HUES48 (cell line): ENCODE data around the gene MOXD1.

Experiments used
- H3K27ac ChIP-seq: one replicate; pipeline ENCODE4 v1.7.0; 2013; ENCODE audit warnings: low read depth, low read length, inconsistent platforms
- H3K27me3 ChIP-seq: 2 replicates; pipeline ENCODE4 v1.6.1; 2013; ENCODE audit warnings: mild to moderate bottlenecking, low read length; ENCODE audit not compliant: control insufficient read depth, insufficient read depth
- H3K36me3 ChIP-seq: 2 replicates; pipeline ENCODE4 v1.6.1; 2013; ENCODE audit warnings: low read length; ENCODE audit not compliant: control insufficient read depth, insufficient read depth
- H3K4me1 ChIP-seq: 2 replicates; pipeline ENCODE4 v1.6.1; 2013; ENCODE audit warnings: mild to moderate bottlenecking, low read length; ENCODE audit not compliant: control insufficient read depth, insufficient read depth
- H3K4me3 ChIP-seq: 2 replicates; pipeline ENCODE4 v1.5.1; 2013; ENCODE audit warnings: mild to moderate bottlenecking, low read depth, low read length
- H3K9ac ChIP-seq: 2 replicates; pipeline ENCODE4 v1.6.1; 2013; ENCODE audit warnings: mild to moderate bottlenecking, low read depth, low read length, moderate library complexity
- H3K9me3 ChIP-seq: 2 replicates; pipeline ENCODE4 v1.6.1; 2013; ENCODE audit warnings: low read length; ENCODE audit not compliant: control insufficient read depth, insufficient read depth

MOXD1 gene

DNA sequence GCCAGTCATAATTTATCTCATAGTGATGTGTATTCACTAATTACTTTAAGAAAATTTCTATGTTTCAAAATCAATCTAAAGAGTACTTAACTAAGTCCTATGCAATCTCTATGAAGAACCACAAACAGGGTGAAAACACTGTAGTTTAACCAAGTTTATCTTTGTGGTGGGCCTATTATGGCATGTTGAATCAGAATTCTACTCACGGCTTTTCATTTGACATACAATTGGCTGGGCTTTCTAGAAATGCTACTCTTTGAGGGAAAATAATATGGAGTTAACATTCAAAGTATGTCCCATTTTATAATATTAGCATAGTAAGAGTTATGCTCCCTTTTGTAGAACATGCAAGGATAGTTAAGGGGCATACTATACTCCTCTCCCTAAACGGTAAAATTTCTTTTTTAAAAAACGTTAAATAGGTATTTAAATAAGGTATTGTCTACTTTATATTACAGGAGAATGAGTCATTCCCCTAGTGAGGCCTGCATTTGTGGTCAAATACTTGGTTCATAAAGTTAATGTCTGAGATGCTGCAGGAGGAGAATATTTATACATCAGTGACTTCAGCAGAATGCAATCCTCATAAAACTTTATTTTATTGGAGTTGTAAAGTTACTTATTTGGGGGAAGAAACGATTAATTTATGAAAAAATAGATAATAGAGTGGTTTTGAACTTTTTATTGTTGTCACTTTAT, 1.8 kb downstream of the MOXD1 start:
- Histone ChIP-seq H3K9me3 (no peaks in the 10 kb centered on the region), H3K36me3 (no peaks in the 10 kb centered on the region), H3K27me3 (peaks cover 56% of the 10 kb centered on the region), H3K4me3 (no peak overlapping the region), H3K27ac (no peak overlapping the region), H3K4me1 (peaks cover 6% of the 10 kb centered on the region; the same call in 1 of the 2 replicates), H3K9ac (no peak overlapping the region)

DNA sequence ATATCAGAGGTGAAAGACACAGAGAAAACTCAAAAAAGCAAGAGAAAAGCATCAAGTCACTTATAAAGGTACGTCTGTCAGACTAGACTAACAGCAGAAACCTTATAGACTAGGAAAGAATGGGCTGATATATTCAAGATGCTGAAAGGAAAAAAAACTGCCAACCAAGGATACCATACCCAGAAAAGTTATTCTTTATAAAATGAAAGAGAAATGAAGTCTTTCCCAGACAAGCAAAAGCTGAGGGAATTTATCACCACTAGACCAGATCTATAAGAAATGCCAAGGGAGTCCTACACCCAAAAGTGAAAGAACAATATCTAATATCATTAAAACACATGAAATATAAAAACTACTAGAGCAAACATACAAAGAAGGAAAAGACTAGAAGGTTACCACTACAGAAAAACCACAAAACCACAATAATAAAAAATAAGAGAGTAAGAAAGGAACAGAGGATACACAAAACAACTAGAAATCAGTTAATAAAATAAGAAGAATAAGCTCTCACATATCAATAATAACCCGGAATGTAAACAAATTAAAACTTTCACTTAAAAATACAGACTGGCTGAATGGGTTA, 6.2 kb downstream of the MOXD1 start:
- Histone ChIP-seq H3K27me3 (peaks cover 16% of the 10 kb centered on the region), H3K4me3 (no peak overlapping the region), H3K36me3 (no peaks in the 10 kb centered on the region), H3K9me3 (no peaks in the 10 kb centered on the region), H3K4me1 (peaks cover 16% of the 10 kb centered on the region), H3K27ac (no peak overlapping the region), H3K9ac (no peak overlapping the region)

DNA sequence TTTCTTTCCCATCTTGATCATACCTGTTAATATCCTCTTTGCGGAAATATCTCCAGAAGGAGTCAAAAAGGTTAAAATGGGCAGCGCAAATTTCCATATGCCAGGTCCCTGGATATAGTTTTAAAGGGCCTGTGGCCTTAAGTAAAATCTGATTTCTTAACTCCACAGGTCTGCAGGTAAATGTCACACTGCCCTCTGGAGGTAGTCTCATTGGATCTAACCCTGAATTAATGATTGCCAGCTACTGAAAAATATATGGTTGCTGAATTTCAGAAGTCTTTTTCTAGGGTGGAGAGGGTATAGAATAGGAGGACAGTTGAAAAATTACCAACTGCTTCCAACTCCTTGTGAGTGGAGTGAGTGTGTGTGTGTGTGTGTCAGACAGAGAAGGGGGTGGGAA, 8.5 kb downstream of the MOXD1 start:
- no peaks in the 10 kb centered on the region for H3K9me3 ChIP-seq
- peaks cover 13% of the 10 kb centered on the region for H3K4me1 ChIP-seq
- no peak overlapping the region for H3K9ac ChIP-seq
- no peaks in the 10 kb centered on the region for H3K27me3 ChIP-seq
- no peak overlapping the region for H3K4me3 ChIP-seq
- no peaks in the 10 kb centered on the region for H3K36me3 ChIP-seq
- H3K27ac ChIP-seq, result no peak overlapping the region

DNA sequence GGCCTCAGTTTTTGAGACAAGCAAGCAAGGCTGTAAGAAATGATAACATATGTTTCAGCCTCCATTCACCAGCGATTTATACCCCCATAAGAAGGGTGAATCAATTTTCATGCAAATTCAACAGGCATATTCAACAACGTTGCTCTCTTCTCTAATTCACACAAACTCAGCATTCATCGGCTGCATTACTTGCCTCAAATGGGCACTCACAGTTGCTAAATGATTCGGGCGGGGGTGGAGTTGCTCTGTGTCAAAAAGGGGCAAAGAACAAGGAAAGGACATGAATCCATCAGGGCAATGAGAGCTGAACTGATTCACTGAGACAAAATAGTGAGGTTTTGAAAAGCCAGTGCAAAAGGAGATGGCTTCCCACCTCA, 9.0 kb downstream of the MOXD1 start:
- Histone ChIP-seq H3K36me3 (no peaks in the 10 kb centered on the region), H3K9ac (no peak overlapping the region), H3K9me3 (no peaks in the 10 kb centered on the region), H3K27me3 (no peaks in the 10 kb centered on the region), H3K4me3 (no peak overlapping the region), H3K27ac (peak overlapping the region; percentile 16), H3K4me1 (peaks cover 13% of the 10 kb centered on the region)

DNA sequence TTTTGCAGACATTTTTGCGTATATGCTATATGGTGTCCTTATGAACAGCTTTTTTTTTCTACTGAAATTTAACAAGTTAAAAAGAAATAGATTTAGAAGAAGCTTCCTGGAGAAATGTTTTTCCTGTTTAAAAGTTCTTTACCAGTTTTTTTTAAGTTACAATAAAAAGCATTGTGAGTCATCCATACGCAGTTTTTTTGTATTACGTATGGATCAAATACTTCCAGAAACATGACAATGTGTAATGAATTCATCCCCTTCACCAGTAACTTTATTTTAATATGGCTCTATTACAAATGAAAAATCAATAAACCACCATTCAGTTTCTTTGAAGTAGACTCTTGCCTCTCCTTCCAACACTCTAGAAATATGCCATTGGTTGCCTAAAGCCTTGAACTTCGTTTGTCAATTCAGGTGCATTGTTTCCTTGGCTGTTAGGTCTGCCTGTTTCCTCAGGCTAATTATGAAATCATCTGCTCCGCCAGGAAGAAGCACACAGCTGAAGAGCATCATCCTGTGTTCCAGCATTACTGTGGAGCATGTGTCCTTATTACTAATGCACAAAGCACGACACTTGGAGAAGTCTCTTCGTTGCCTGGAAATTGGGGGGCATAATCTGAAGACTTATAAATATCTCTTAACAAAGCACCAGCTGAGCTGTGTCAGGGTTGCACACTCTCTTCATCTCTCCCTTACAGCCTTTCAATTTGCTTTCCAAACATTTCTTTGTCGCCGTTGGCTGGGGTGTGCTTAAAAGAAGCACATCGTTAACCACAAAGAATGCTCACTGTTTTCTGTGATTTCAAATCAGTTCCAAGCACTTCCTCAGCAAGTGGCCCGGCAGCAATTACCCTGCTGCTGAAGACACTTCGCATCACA, 9.6 kb downstream of the MOXD1 start:
- Histone ChIP-seq H3K4me1 (peaks cover 13% of the 10 kb centered on the region), H3K36me3 (no peaks in the 10 kb centered on the region), H3K27ac (peak overlapping the region; percentile 16), H3K9ac (no peak overlapping the region), H3K9me3 (no peaks in the 10 kb centered on the region), H3K4me3 (no peak overlapping the region), H3K27me3 (no peaks in the 10 kb centered on the region)

DNA sequence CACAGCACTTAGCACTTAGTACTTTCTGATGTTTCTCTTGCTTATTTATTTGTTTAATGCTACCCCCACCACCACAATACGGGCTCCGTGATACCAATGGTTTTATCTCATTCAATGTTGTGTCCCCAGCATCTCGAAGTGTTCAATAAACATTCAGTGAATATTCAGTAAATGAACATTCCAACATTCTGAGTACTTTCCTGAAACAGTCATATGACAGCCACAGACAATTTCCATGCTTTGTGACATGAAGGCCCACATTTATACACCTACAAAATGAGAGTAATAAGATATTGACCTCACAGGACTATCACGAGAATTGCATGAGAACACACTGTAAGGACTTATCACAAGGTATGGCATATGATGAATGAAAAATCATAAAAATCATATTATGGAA, 10.8 kb downstream of the MOXD1 start:
- no peaks in the 10 kb centered on the region for H3K36me3 ChIP-seq
- no peaks in the 10 kb centered on the region for H3K27me3 ChIP-seq
- no peak overlapping the region for H3K4me3 ChIP-seq
- no peaks in the 10 kb centered on the region for H3K9me3 ChIP-seq
- H3K4me1 ChIP-seq, result peaks cover 13% of the 10 kb centered on the region
- no peak overlapping the region for H3K27ac ChIP-seq
- no peak overlapping the region for H3K9ac ChIP-seq

DNA sequence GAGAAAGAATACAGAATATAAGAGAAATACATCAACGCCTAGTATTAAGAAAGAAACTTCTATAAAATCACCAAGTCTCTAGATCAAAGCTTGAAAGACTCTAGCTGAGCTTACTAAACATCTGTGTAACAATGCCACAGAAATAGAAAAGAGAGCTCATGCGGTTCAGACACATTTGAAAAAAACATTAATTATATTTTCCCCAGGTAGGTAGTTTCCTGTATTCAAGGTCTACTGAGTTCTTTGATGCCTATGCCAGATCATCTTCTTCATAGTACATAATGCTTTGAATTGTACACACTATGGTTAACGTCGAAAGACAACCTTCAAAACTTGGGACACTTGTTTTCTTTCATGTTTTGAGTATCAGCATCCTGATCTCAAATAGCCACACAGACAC, 11.3 kb downstream of the MOXD1 start:
- Histone ChIP-seq H3K27ac (no peak overlapping the region), H3K9ac (no peak overlapping the region), H3K4me3 (no peak overlapping the region), H3K4me1 (peaks cover 13% of the 10 kb centered on the region), H3K27me3 (no peaks in the 10 kb centered on the region), H3K9me3 (no peaks in the 10 kb centered on the region), H3K36me3 (no peaks in the 10 kb centered on the region)

DNA sequence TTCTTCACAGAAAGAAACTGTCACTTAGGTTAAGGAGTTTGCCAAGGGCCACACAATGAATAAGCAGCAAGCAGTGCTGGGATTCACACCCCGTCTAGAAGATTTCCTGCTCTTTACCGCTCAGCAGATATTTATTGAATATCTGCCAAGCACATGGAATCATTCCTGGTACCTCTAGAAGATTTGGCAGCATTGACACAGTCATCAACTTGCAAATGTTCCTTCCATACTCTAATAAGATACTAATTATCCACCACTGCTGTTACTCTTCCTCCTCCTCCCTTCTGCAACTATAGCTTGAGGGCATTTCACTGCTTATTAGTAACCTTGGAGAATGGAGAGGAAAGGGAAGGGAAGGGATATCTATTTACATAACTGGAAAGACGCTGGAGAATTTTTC, 13.0 kb downstream of the MOXD1 start:
- H3K27ac ChIP-seq, result no peak overlapping the region
- H3K4me3 ChIP-seq, result no peak overlapping the region

DNA sequence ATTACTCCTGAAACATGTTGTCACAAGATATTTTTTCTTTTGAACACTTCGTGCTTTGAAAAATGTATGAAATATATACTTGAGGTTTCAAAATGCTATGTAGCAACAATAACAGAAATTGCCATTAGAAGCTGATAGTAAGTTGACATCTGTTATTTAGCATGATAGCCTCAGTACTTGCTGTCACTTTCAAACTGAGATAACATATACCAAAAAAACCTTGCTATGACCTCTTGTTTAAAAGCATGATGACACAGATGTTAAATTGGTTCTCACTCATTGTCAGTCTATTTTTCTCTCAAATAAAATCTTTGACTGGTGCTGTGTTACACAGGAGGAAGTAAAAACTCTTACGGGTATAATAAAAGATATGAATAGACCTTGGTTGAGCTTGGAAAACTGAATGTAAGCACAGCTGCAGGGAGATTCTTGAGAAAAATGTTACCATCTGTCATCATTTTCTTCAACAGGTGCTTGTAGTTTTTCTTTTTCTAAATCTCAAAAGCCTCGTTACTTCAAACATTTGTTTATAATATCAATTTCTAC, 18.6 kb downstream of the MOXD1 start:
- no peak overlapping the region for H3K4me3 ChIP-seq
- H3K9ac ChIP-seq, result no peak overlapping the region
- no peaks in the 10 kb centered on the region for H3K4me1 ChIP-seq
- H3K27me3 ChIP-seq, result no peaks in the 10 kb centered on the region
- no peak overlapping the region for H3K27ac ChIP-seq
- no peaks in the 10 kb centered on the region for H3K9me3 ChIP-seq
- H3K36me3 ChIP-seq, result no peaks in the 10 kb centered on the region

More for the DNA sequence above, 13.0 kb downstream of the MOXD1 start:
- no peaks in the 10 kb centered on the region for H3K9me3 ChIP-seq
- H3K9ac ChIP-seq, result no peak overlapping the region
- peaks cover 13% of the 10 kb centered on the region for H3K4me1 ChIP-seq
- H3K36me3 ChIP-seq, result no peaks in the 10 kb centered on the region
- no peaks in the 10 kb centered on the region for H3K27me3 ChIP-seq

DNA sequence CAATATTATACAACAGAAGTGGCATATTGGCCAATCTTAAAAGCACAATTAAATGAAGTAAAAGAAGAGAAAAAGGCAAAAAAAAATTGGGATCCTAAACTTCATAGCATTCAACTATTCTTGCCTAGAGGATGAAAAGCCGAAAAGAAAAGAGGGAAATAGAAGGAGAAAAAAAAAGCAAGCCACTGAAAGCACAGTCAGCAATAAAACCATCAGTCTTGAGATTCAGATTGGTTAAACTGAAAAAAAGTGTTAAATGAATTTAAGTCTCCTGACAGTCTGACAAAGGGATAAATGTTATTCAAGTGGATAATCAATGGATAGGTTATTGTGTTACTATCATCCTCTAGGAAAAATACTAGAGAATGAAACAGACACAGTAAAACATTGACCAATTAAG, 19.9 kb downstream of the MOXD1 start:
- H3K4me3 ChIP-seq, result no peak overlapping the region
- no peak overlapping the region for H3K9ac ChIP-seq
- no peaks in the 10 kb centered on the region for H3K4me1 ChIP-seq
- no peaks in the 10 kb centered on the region for H3K9me3 ChIP-seq
- H3K27me3 ChIP-seq, result no peaks in the 10 kb centered on the region
- no peak overlapping the region for H3K27ac ChIP-seq
- no peaks in the 10 kb centered on the region for H3K36me3 ChIP-seq
